NCI-H1092 treated with DMSO at 0.1 percent for 48 hours (cell line): ENCODE results near the gene CUZD1.
A peak's percentile ranks its signal among the peaks of the same experiment; 100 is the strongest.
"Not testable (repeated sequence)": the region's sequence is repeated elsewhere in the genome, so short reads cannot be mapped to it uniquely, and the experiment has no call there.

Experiments
- DNase-seq: peaks from one replicate; lab custom pipeline; 2025; lab: John Stamatoyannopoulos, UW

CUZD1 gene, protein sequence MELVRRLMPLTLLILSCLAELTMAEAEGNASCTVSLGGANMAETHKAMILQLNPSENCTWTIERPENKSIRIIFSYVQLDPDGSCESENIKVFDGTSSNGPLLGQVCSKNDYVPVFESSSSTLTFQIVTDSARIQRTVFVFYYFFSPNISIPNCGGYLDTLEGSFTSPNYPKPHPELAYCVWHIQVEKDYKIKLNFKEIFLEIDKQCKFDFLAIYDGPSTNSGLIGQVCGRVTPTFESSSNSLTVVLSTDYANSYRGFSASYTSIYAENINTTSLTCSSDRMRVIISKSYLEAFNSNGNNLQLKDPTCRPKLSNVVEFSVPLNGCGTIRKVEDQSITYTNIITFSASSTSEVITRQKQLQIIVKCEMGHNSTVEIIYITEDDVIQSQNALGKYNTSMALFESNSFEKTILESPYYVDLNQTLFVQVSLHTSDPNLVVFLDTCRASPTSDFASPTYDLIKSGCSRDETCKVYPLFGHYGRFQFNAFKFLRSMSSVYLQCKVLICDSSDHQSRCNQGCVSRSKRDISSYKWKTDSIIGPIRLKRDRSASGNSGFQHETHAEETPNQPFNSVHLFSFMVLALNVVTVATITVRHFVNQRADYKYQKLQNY

DNA sequence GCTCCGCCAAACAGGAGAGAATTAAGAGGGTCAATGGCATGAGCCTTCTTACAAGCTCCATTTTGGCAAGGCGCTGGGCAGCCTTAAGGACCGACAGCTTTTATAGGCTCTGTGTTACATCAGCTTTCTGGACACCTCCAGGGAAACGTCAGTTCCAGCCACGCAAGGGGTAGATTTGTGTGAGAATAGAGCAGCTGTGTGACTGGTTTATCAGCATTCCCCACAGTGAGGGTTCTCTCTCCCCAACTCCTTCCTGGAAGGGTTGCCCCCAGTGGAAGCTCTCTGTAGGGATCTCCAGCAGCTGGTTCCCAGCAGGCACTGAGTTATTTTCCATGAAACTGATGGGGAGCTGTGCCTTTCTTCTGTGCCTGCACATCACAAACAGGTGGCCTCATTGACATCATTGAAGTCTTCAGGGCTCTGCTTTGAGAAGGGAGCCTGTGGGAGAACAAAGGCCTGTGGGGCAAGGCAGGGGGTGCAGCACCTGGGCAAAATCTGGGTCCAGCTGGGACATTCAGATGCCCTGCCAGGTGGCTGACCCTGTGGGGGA lies at the start of gene CUZD1:
Gene CUZD1 (minus strand): TSS at position 75 of the 550 bp plus-strand sequence. CDS start 14 bp downstream, at position 61.
- DNase-seq: no peak

DNA sequence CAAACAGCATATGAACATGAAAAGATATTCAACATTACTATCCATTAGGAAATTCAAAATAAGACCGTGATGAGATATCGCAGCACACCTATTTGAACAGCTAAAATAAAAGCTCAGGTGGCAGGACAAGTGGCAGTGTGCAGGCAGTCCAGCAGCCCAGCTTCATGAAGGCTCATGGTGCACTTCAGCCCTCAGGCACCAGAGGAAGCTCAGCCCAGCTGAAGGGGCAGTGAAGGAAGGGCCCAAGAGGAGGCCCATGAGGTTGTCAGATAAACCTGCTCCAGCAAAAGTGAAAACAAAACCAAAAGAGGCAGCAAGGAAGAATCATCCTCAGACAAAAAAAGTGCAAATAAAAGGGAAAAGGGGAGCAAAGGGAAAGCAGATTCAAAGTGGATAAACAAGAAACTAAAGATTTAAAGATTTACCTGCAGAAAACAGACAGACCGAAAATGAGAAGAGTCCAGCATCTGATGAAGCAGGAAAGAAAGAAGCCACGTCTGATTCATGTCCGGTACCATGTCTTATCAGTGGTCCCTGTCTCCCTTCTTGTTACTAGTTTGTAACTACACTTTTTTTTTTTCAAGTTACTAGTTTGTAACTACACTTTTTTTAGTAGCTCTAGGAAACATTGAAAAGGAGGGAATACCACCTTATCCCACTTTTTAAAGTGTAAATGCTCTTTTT lies 48.7 kb upstream of the CUZD1 start:
- DNase-seq: no peak

DNA sequence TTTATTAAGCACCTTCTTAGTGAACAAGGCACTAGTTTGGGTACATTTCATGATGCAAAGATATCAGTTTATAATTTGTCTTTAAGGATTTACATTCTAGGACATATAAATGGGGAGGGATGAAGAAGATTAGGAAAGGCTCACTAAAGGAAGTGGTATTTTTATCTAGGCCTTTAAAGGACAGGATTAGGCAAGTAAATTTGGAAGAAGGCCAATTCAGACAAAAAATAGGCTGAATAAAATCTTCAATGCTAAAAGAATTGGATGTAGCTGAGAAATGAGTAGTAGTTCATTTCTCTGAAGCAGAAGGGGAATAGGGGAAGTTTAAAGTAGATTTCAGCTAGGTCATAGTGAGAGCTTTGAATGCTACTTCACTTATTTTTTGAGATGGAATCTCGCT lies 38.5 kb upstream of the CUZD1 start:
- no peak for DNase-seq

DNA sequence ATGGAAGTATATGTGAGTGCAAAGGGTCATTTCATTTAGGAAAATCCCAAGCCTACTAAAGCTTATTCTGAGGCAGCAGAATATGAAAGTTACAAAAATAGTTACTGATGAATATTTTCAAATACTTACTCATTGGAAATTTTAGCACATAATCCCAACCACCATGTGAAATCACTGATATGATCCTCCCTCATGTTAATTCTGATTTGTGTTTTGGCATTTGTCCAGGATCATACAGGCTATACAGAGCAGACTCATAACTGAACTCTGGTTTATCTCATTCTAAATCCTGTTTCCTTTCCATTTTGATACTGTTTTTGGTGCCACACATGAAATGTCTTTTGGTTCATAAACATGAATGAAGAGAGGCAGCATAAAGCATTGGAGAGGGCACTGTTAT lies 37.1 kb upstream of the CUZD1 start:
- no peak for DNase-seq

DNA sequence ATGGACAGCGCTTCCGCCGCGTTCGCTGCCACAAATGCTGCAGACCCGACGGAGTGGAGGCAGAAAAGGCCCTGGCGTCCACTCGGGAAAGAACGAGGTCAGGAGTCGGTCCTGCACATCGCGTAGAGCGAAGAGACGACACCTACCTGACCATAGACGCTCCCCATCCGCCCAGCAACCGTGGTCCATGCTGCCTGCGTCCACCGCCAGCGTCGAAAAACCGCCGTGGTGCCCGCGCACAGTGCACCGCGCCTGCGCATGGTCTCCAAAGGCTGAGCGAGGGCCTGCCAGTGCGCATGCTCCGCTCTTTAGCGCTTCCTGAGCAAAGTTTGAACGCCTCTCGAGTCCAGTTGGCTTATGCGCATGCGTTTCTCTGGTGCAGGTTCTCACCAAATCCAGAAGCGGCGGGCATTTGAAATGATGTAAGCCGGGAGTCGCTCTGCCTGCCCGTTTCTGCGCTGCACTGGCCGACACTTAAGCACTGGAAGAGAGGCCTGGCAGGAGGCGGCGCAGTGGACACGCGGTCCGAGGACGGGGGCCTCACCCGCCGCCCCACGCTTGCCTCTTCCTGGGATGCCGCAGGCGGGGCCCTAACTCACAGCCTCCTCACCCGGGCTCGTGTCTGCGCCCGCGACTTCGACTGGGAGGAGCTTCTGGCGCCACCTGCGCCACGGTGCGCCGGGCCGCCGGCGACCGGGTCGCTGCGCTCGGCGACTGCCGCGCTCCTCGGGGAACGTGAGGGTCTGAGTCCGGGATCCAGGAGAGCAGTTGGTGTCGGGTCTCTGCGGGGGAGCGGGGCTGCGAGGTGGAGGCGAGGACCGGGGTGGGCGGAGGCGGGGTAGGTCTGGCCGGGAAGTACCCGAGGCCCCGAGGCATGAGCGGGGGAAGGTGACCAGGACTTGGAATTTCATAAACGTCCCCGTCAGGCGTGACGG lies 33.9 kb upstream of the CUZD1 start, which contains the start of gene FAM24B:
Gene FAM24B (minus strand): TSS at position 243 of the 935 bp plus-strand sequence. CDS start 29,066 bp downstream, outside the sequence.
- DNase-seq: peak; percentile 96

DNA sequence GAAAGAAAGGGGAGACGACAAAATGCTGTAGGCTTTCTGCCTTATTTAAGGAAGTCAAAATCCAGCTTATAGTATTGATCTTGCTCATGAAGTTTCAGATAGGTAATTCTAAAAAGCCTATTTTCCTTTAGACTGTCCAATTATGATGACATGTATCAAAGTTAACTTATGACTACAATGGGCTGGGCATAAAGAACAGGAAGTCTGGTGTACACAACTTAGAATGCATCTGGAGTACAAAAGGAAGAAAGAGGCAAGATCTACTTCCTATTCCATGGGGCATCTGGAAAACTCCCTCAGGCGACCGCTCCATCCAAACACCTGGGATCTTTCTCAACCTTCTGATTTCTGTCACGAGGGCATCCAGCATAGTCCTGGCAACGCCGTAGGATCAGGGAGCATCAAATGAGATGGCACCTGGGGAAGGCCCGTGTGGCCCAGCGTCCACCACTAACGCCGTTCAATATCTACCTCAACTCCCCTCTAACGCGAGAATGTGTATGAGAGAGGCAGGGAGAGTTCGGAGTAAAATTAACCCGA lies 33.2 kb upstream of the CUZD1 start:
- peak; percentile 60 for DNase-seq

DNA sequence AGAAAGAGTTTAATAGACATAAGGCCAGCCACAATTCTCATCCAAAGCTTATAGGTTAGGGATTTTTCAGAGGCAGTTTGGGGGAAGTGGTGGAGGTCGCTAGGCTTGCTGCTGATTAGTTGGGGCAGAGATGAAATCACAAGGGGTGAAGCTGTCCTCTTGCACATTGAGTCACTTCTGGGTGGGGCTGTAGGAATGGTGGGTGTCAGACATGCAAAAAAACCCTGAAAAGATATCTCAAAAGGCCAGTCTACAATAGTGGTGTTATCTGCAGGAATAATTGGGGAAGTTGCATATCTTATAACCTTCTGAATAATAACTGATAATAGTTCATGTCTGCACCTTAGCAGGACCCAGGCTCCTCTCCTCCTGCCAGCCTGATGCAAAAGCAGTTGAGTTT lies 31.6 kb upstream of the CUZD1 start:
- no peak for DNase-seq

DNA sequence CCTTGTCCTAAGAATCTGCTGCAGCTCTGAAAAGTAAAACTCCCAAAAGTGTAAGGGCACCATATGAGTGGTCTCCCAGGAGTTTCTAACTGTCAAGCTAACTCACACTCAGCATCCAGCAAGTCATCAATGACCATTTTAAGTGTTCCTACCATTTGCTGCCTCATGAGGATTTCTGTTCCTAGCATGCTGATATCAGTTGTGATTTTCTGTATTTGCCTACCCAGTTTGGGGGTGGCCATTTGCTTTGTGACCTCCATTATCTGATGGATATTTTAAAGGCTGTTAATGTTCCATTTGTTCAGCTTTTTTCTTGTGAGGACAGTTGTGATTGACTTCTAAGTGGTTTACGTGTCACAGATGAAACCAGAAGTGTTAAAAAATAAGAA lies 30.8 kb upstream of the CUZD1 start:
- no peak for DNase-seq

DNA sequence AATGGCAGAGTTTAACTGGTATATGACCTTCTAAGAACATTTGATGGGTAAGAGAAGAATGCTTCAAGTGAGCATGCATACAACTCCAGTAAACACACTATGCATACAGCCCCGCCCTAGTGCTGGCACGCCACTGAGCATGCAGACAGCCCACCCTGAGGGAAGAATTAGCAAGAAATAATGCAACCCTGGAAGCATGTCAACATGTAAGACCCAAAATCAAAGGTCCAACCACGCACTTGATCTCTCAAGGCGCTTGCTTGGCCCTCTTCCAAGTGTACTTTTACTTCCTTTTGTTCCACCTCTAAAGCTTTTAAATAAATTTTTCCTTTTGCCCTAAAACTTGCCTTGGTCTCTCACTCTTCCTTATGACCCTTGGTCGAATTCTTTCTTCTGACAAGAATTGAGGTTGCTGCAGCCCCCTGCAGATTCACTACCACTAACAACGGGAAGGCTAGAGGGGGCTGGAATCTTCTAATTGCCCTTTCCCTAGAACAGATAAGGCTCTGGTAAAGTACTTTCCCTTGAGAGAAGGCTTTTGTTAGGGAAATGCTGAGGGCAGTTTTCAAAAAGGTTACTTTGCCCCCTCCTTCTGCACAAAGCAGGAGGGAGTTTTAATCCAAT lies 30.3 kb upstream of the CUZD1 start:
- DNase-seq: no peak

DNA sequence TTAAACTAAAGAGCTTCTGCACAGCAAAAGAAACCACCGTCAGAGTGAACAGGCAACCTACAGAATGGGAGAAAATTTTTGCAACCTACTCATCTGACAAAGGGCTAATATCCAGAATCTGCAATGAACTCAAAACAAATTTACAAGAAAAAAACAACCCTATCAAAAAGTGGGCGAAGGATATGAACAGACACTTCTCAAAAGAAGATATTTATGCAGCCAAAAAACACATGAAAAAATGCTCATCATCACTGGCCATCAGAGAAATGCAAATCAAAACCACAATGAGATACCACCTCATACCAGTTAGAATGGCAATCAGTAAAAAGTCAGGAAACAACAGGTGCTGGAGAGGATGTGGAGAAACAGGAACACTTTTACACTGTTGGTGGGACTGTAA lies 26.3 kb upstream of the CUZD1 start:
- DNase-seq: not testable (repeated sequence)

DNA sequence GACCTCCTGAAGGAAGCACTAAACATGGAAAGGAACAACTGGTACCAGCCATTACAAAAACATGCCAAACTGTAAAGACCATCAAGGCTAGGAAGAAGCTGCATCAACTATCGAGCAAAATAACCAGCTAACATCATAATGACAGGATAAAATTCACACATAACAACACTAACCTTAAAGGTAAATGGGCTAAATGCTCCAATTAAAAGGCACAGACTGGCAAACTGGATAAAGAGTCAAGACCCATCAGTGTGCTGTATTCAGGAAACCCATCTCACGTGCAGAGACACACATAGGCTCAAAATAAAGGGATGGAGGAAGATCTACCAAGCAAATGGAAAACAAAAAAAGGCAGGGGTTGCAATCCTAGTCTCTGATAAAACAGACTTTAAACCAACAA lies 23.1 kb upstream of the CUZD1 start:
- not testable (repeated sequence) for DNase-seq

DNA sequence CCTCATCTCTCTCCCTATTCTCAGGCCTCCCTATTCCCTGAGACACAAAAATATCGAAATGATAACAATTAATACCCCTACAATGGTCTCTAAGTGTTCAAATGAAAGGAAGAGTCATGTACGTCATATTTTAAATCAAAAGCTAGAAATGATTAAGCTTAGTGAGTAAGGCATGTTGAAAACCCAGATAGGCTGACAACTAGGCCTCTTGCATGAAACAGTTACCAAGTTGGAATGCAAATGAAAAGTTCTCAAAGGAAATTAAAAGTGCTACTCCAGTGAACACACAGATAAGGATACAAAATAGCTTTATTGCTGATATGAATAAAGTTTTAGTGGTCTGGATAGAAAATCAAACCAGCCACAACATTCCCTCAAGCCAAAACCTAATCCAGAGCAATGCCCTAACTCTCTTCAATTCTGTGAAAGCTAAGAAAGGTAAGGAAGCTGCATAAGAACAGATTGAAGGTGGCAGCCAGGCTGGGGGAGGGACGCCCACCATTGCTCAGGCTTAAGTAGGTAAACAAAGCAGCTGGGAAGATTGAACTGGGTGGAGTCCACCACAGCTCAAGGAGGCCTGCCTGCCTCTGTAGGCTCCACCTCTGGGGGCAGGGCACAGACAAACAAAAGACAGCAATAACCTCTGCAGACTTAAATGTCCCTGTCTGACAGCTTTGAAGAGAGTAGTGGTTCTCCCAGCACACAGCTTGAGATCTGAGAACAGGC lies 21.3 kb upstream of the CUZD1 start:
- DNase-seq: not testable (repeated sequence)

DNA sequence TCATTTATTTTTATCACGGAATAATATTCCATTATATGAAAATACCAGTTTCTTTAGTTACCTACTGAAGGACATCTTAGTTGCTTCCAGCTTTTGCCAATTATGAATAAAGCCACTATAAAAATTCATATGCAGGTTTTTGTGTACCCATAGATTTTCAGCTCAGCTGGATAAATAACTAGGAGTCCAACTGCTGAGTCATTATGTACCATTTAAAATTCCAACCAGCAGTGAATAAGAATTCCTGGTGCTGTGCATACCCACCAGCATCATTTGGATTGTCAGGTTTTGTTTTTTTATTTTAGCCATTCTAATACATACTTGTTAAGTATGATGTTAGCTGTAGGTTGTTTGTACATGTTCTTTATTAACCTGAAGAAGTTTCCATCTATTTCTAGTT lies 19.2 kb upstream of the CUZD1 start:
- no peak for DNase-seq

DNA sequence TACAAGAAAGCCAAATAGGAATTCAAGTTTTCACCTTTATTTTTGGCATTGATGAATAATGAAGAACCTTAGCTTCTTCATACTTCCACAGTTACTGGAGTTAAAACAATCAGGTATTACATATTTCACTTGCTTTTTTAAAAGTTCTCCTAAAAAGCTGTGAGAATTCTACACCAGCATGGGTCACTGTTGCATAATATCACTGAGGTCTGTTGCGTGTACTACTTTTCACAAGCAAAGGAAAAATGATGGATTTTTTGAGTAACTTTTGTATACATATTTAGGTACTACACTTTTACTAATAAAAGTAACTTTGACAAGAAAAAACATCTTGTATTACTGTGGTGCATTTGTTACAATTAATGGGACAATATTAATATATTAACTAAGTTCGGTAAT lies 18.5 kb upstream of the CUZD1 start:
- no peak for DNase-seq

DNA sequence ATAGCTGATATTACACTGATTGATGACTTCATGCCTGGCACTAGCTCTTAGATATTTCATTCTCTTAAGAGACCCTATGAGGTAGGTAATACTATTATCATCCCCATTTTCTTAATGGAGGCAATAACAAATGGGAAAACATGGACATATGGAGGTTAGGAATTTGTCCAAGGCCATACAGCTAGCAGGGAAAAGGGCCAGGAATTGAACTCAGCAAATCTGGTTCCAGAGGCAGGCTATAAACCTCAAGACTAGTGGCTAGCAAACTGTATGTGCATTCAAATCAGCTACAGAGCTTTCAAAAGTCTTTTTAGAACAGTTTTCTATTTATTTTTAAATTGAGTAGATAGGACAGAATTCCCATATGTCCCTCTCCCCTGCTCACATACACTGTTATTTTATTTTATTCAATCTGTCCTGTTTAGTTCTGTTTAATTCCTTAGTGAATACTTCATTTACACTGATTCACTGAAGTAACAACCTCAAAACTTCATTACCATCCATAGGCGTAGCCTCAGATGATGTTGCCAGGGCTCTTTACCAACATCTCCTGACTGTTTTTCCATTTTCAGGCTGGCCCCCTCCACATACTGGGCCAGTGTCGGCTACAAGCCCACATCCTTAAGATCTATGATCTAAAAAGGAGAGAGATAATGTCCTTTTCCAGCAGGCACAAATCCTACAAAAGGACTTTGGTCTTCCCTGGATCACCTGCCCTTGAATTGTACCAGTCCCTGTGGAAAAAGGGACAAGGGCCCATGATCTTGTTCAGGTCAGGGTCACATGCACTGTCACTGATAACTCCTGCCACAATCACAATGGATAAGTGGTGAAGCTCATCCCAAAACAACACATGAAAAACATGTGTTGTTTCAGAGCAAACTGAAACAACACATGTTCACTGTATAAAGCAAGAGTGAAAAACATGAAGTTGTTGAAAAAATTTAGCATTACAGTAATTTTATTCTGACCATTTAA lies 17.8 kb upstream of the CUZD1 start:
- no peak for DNase-seq

DNA sequence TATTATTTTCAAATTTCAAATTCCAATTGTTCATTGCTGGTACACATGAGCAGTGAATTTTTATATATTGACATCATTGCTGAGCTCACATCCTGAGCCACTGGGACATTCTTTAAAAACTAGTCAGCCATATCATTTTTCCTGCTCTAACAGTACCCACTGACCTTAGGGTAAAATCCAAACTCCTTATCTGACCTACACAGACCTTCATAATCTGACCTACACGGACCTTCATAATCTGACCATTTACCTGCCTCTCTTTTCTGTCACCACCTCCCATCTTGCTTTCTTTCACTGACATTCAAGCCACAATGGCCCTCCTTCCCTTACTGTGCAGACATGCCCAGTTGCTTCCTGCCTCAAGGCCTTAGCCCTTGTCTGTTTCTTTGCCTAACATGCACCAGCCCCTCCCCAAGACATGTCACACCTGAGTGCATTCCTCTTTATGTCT lies 16.1 kb upstream of the CUZD1 start:
- DNase-seq: no peak

DNA sequence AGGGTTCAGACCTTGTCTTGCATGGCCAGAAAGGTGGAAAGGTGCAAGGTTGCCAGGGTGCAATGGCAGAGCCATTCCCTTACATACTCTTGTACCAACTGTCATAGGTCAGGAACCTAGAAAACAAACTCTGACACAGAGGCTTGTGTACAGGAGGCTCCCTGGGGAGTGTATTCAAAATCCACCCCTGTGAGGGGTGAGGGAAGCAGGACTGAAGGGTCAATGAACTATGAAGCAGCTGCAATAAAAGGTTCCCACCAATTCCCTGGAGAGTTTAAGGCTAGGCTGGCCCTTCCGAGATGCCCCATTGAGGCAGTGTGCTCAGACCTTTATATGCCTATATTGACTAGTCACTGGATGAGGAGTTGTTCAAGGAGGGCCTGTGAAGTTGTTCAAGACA lies 13.9 kb upstream of the CUZD1 start:
- no peak for DNase-seq

DNA sequence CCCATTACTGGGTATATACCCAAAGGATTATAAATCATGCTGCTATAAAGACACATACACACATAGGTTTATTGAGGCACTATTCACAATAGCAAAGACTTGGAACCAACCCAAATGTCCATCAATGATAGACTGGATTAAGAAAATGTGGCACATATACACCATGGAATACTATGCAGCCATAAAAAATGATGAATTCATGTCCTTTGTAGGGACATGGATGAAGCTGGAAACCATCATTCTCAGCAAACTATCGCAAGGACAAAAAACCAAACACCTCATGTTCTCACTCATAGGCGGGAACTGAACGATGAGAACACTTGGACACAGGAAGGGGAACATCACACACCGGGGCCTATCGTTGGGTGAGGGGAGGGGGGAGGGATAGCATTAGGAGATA lies 12.4 kb upstream of the CUZD1 start:
- DNase-seq: not testable (repeated sequence)

DNA sequence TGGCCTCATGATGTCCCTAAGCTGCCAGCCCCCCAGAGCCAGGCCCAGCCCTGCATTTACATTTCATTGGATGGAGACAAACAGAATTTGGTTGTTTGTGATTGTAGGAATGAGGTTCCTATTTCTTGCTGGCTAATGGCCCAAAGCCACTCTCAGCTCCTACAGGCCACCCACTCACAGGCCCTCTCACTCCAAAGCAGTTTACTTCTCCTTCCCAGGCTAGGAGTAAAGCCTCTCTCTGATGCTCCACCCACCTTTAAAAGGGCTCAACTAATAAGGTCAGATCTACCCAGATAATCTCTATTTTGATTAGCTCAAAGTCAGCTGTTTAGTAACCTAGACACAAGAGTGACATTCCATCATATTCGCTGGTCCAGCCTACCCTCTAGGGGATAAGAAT lies 11.2 kb upstream of the CUZD1 start:
- DNase-seq: no peak
